Lung (tissue), 12 donors: ENCODE data around the gene CIRBP. TPM values are rescaled to one million over a fixed set of nuclear protein-coding genes. Genes with fewer than 3 reads are reported as not detected.

Experiments
- ATAC-seq: fragments of 200-7000 bp; cut with Tn5 transposase; one replicate; pipeline ENCODE4 v1.9.1; 2020; ENCODE audit warnings: moderate number of reproducible peaks; ENCODE audit not compliant: insufficient read depth, low FRiP score
- DNase-seq, 3 donors: peaks; one replicate each; pipeline ENCODE4 v3.0.0-alpha.2; 2013 to 2017
- H3K27ac ChIP-seq, 2 donors: one replicate each; pipeline ENCODE4 v1.5.1; 2013; ENCODE audit warnings: mild to moderate bottlenecking in 2 of 2, moderate library complexity in 2 of 2, control low read depth in 1 of 2, inconsistent platforms in 1 of 2, low read depth in 1 of 2, low read length in 1 of 2
- H3K27me3 ChIP-seq, 3 donors: one replicate each; pipeline ENCODE4 v1.5.1; 2013; ENCODE audit warnings: low read length in 2 of 3; ENCODE audit not compliant: control insufficient read depth in 3 of 3, insufficient read depth in 3 of 3
- H3K36me3 ChIP-seq, 4 donors: one replicate each; pipeline ENCODE4 v1.5.1; 2013; ENCODE audit warnings: low read length in 4 of 4, mild to moderate bottlenecking in 1 of 4, moderate library complexity in 1 of 4; ENCODE audit not compliant: control insufficient read depth in 4 of 4, insufficient read depth in 4 of 4
- H3K4me1 ChIP-seq, 5 donors: one replicate each; pipeline ENCODE4 v1.5.1; 2013; ENCODE audit warnings: low read length in 5 of 5, mild to moderate bottlenecking in 2 of 5, moderate library complexity in 1 of 5; ENCODE audit not compliant: control insufficient read depth in 5 of 5, insufficient read depth in 5 of 5
- H3K4me3 ChIP-seq: one replicate; pipeline ENCODE4 v1.5.1; 2013; ENCODE audit warnings: mild to moderate bottlenecking, control low read depth, moderate library complexity
- H3K9ac ChIP-seq, 2 donors: one replicate each; pipeline ENCODE4 v1.5.1; 2013; ENCODE audit warnings: low read length in 2 of 2, control low read depth in 1 of 2; ENCODE audit not compliant: insufficient read depth in 1 of 2
- H3K9me3 ChIP-seq, 4 donors: one replicate each; pipeline ENCODE4 v1.5.1; 2013; ENCODE audit warnings: low read length in 3 of 4, mild to moderate bottlenecking in 1 of 4, moderate library complexity in 1 of 4; ENCODE audit not compliant: control insufficient read depth in 4 of 4, insufficient read depth in 3 of 4
- CTCF ChIP-seq: IDR thresholded peaks from 2 replicates; pipeline ENCODE4 v1.5.1; 2012; ENCODE audit warnings: mild to moderate bottlenecking; ENCODE audit errors: control extremely low read depth, extremely low read depth
- WGBS, 2 donors: extraction: QIAGEN DNeasy Blood & Tissue Kit; methylation state at CpG; one replicate each; pipeline ENCODE4 v1.1.7; 2013; 5-methylcytosine and 5-hydroxymethylcytosine counted together
- polyA plus RNA-seq, 2 donors: library from polyadenylated mRNA; stranded (reverse); fragments of 200-250 nt; gene quantifications; one replicate each; pipeline ENCODE4 v1.2.1, GENCODE V29; 2013
- total RNA-seq, 2 donors: library from RNA; depleted of rRNA in 1 of 2; stranded (reverse); fragments of >200 nt in 1 of 2; gene quantifications; one replicate each; pipeline ENCODE4 v1.2.1, GENCODE V29; 2014 to 2021
- donor health status: control.
- donor health status: control.
- donor health status: Bipolar disorder and iron deficiency.
- donor health status: healthy.
- donor health status: DM: yes; HTN: yes; CAD: no.

The CIRBP gene
- total and polyA plus RNA-seq, 4 donors = 313 to 488 (median 439) TPM

GRCh38 chr19:1269478-1270212 is 513 bp downstream of the CIRBP start:
- Histone ChIP-seq H3K4me1 (peaks cover 18 to 60% (median 39%) of the 10 kb centered on the region in 5 donors), H3K27me3 (no peaks in the 10 kb centered on the region), H3K9me3 (no peaks in the 10 kb centered on the region), H3K4me3 (peak overlapping the region; percentile 85), H3K9ac (peak overlapping the region; percentile 31 to 87), H3K36me3 (peaks cover 13 to 43% (median 37%) of the 10 kb centered on the region in 4 donors), H3K27ac (peak overlapping the region; percentile 98 to 99)
- DNase-seq = peak; percentile 91 to 93 (median 92)
- no peak for TF ChIP-seq CTCF
- peak; percentile 5 for ATAC-seq
- WGBS, 2 donors = 0% methylated on average over 49 to 64 of the region's 64 CpGs

- no peak for TF ChIP-seq CTCF
- H3K4me3 ChIP-seq = peak overlapping the region; percentile 85
- 16 to 31% methylated on average over 8 of the region's 8 CpGs for WGBS, 2 donors
- H3K9ac ChIP-seq = peak overlapping the region; percentile 31 to 87
- DNase-seq (no peak), ATAC-seq (no peak)
- peaks cover 13 to 48% (median 39%) of the 10 kb centered on the region in 4 donors for H3K36me3 ChIP-seq
- peaks cover 19 to 64% (median 41%) of the 10 kb centered on the region in 5 donors for H3K4me1 ChIP-seq
- no peaks in the 10 kb centered on the region for H3K27me3 ChIP-seq
- H3K27ac ChIP-seq = peak overlapping the region; percentile 98 to 99
- no peaks in the 10 kb centered on the region for H3K9me3 ChIP-seq
These were observed 1.2 kb downstream of the CIRBP start for GRCh38 chr19:1270213-1270853.

GRCh38 chr19:1270854-1271527 is 1.9 kb downstream of the CIRBP start:
- peaks cover 13 to 48% (median 39%) of the 10 kb centered on the region in 4 donors for H3K36me3 ChIP-seq
- 65 to 71% methylated on average over 26 of the region's 26 CpGs for WGBS, 2 donors

More at GRCh38 chr19:1270854-1271527, 1.9 kb downstream of the CIRBP start:
- ATAC-seq = no peak
- Histone ChIP-seq H3K27ac (peak overlapping the region; percentile 8 to 99), H3K9ac (peak overlapping the region in 1 of 2 donors; percentile 87), H3K4me1 (peaks cover 19 to 60% (median 37%) of the 10 kb centered on the region in 5 donors), H3K9me3 (no peaks in the 10 kb centered on the region), H3K4me3 (peak overlapping the region; percentile 14), H3K27me3 (no peaks in the 10 kb centered on the region)
- DNase-seq = no peak
- TF ChIP-seq CTCF = no peak
